GM19099 (cell line): ENCODE results near the gene TNS3.

ENCODE experiments used
- POLR2A ChIP-seq: IDR thresholded peaks from 3 replicates; pipeline ENCODE4 v1.6.1; 2011; ENCODE audit warnings: low read depth; ENCODE audit not compliant: insufficient read length; ENCODE audit errors: extremely low read depth

Gene TNS3

DNA sequence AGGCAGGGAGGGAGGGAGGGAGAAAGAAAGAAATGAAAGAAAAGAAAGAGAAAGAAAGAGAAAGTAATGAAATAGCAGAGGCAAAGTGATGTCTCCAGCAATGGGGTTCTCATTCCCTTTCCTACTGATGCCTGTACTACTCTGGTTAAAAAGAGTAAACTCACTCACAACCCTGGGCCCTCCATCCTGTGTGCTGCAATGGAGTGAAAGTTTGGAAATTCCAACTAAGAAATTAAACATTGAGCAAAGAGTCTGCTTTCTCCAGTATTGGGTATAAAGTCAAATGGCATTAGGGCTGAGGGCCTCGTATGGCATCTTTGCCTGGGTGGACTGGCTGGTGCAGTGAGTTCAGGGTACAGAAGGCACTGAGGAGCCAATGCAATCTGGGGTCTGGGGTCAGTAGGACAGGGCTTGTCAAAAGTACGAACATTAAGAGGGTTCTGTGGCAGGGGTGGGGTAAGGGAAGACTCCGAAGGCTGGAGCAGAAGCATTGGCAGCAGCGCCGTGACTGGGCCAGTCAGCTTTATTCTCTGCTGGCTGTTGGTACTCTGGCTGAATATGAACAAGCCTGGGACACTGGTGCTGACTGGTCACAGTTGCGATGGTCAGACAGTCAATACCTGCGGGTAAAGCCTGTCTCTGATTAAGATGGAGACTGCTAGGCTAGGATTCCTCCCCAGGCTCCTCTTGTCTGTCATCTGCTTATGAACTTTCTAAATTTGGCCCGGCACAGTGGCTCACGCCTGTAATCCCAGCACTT, 24.1 kb upstream of the TNS3 start:
- no peak for TF ChIP-seq POLR2A

DNA sequence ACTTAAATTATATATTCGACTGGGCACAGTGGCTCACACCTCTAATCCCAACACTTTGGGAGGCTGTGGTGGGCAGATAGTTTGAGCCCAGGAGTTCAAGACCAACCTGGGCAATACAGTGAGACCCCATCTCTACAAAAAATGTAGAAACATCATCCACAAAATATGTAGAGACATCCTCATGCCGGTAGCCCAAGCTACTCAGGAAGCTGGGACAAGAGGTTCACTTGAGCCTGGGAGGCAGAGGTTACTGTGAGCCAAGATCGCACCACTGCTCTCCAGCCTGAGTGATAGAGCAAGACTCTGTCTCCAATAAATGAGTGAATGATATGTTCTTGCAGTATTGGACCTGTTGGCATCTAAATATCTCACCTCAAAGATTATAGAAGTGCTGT, 22.6 kb upstream of the TNS3 start:
- TF ChIP-seq POLR2A = no peak

DNA sequence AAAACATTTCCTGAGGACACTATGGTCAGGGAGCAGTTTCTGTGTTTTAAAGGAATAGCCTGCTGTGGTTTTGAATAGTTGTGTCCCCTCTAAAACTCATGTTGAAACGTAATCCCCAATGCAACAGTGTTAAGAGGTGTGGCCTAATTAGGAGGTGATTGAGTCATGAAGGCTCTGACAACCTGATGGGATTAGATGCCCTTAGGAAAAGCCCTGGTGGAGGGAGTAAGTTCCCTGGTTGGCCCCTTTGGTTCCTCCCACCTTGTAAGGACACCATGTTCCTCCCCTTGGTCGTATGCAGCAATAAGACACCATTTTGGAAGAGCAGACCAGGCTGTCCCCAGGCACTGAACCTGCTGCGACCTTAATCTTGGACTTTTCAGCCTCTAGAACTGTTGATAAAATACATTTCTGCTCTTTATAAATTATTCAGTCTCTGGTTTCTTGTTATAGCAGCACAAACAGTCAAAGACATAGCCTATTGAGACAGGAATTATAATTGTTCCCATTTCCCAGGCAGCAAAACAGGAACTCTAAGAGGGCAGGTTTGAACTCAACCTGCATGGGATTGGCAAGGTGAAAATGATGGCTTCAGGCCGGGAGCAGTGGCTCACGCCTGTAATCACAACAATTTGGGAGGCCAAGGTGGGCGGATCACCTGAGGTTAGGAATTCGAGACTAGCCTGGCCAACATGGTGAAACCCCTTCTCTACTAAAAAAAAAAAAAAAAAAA, 20.5 kb upstream of the TNS3 start:
- no peak for TF ChIP-seq POLR2A

DNA sequence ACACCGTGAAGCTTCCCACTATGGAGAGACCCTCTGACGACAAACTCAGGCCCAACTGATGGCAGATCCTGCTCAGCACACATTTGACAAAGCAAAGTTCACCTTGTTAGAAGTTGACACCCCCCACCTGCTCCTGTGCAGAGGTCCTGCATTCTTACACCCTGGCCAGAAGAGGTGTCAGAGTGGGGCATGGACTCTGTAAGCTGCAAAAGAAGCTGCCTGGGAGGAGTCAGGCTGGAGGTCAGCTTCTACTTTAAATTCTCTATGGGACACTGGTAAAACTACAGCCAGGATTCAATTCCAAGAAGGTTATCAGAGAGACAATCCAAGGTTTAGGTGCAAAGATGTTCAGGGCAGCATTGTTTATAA, 20.0 kb upstream of the TNS3 start:
- no peak for TF ChIP-seq POLR2A

DNA sequence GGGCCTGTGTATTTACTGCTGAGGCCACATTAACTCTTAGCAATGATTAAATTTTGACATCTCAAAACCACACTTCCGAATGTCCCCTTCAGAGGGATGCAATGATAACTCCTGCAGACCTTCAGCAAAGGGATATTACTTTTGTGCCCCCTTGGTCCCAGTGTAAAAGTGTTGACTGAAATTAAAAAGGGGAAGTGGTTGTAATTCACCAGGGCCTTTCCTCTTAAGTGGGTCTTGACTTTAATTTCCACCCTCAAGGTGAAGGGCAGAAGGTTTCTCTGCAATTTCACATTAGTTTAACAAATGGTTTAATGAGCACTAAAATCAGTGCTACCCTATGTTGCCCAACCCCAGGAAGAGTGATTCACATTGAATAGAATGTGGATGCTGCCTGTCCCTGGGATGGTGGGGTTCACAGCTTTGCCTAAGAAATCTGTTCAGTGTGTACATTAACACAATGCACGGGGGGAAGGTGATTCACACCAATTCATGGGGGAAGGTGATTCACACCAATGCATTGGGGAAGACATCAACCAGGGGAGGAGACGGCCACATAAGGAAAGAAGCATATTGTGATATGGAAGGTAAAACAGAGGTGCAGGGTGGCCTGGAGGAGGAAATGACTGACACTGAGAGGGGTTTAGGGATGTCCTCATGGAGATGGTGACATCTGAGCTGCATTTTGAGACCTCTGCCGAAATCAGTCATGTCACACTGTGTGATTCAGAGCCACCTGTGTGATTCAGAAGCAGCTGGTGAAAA, 19.4 kb upstream of the TNS3 start:
- no peak for TF ChIP-seq POLR2A

DNA sequence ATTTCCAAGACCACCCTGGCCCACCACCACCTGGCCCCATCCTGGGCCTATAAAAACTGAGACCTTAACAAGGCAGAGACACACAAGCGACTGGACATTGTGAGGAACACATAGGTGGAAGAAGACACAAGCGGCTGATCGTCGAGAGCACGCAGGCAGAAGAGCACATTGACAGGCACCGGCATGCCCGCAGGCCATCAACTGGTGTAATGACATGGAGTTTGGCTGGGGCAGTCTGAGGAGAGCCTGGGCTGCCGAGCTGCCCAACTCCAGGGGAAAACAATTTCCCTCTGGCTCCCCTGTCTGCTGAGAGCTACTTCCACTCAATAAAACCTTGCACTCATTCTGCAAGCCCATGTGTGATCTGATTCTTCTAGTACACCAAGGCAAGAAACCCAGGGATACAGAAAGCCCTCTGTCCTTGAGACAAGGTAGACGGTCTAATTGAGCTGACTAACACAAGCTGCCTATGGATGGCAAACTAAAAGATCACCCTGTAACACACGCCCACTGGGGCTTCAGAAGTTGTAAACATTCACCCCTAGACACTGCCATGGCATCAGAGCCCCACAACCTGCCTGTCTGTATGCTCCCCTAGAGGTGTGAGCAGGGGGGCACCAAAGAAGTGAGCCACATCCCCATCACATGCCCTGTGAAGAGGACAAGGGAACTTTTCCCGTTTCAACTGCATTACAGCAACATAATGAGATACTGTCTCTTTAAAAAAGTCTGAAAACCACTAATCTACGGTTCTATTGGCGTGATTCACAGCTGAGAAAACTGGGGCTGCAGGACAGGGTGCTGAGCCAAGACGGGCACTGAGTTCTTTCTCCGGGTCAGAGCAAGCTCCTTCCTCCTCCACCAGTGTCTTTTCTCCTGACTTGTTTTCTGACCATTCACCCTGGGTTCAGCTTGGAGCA, 18.5 kb upstream of the TNS3 start:
- TF ChIP-seq POLR2A = no peak

DNA sequence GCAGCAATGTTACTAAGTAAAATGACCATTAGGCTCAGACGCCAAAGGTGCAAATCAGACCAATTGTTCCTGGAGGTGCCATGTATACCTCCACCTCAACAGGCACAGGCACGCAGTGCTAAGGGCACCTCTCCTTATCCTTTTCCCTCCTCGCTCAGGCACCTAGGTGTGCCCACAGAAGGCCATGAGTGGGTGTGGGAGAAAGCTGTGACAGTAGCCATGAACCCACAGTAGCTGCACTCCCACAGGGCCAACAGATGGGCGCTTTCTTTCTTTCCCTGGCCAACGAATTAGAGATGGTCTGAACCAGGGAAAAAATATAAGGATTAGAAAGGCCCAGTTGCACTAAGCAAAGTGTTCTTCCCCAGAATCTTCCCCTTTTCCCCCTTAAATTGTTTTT, 15.5 kb upstream of the TNS3 start:
- TF ChIP-seq POLR2A = no peak

DNA sequence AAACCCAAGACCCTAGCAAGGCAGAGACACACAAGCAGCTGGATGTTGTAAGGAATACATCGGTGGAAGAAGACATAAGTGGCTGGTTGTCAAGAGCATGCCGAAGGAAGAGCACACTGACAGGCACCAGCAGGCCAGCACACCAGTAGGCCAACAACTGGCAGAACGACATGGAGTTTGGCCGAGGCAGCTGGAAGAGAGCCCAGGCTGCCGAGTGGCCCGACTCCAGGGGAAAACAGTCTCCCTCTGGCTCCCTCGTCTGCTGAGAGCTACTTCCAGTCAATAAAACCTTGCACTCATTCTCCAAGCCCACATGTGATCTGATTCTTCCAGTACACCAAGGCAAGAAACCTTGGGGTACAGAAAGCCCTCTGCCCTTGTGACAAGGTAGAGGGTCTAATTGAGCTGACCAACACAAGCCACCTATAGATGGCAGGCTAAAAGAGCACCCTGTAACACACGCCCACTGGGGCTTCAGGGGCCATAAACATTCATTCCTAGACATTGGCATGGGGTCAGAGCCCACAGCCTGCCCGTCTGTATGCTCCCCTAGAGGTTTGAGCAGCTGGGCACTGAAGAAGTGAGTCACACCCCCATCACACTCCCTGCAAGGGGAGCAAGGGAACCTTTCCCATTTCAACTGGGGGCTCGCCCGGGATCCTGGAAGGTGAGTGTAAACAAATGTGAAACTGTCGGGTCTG, 14.7 kb upstream of the TNS3 start:
- TF ChIP-seq POLR2A = no peak

DNA sequence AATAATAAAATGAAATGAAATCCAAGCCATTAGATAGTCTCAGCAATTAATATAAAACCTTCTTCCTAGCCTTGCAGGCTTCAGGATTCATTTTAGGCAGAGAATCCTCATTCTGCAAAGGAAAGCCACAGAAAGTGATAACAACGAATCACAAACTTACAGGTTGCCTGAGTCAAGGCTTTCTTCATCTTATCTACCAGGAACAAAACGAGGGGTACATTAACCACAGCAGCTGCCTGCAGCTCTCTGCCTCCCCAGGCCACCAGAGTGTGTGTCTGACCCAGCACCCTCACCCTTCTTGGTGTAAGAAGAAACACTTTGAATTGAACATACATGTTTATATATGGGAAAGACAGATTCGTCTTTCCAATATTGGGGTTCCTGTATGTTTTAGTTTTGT, 12.5 kb upstream of the TNS3 start:
- TF ChIP-seq POLR2A = no peak

DNA sequence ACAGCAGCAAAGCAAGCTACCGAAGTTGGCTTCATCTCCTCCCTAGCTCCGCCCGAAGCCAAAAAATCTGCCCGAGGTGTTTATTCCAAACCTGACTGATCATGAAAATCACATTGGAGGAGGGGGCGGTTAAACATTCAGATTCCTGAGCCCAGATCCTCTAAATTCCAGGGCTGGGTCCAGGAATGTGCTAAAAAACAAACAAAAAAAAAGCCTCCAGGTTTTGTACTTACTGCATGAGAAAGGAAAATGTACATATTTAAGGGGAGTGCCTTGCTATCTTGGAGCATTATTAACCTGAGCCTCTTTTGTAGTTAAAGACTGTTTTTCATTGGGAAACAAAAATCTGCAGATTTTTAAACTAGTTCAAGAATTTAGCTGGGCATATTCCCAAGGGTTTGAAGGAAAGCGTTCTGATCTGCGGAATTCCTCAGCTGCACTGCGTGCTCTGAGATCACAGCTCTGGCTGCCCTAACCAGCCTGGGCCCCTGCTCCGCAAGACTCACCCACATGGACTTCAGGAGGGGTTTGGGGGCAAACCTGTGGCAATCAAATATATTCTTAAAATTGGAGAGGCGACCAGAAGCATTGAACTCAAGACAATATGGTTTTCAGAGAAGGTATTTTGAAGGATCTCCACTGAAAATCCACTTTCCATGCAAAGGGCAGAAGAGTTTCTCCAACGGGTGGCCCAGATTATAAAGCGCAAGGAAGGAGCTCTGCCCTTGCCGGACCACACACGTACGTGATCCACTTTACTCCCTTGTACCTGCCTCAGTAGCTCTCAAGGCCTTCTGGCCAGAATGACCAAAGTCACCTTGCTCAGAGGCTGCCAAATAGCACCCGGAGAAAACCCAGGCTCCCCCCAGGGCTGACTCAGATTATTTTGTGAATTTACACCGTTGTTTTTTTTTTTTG, 10.0 kb upstream of the TNS3 start:
- no peak for TF ChIP-seq POLR2A

DNA sequence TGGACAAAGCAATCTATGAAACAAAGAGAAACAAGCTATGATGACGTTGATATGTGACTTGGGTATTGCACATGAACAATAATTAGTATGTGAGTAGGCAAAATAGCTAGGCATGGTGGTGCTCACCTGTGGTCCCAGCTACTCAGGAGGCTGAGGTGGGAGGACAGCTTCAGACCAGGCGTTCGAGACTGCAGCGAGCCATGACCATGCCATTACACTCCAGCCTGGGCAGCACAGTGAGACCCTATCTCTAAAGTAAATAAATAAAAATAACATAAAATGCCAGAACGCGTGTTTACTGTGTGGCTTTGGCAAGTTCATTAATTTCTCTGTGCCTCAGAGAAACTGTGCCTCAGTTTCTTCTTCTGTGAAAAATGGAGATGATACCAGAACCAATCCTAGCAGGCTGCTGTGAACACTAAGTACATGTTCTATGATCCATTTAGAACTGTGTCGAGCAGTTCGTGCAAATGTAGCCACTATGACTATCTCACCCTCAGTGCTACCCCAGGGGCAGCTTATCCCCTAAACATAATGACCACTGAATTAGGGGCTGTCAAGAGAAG, 9.3 kb upstream of the TNS3 start:
- TF ChIP-seq POLR2A = no peak

DNA sequence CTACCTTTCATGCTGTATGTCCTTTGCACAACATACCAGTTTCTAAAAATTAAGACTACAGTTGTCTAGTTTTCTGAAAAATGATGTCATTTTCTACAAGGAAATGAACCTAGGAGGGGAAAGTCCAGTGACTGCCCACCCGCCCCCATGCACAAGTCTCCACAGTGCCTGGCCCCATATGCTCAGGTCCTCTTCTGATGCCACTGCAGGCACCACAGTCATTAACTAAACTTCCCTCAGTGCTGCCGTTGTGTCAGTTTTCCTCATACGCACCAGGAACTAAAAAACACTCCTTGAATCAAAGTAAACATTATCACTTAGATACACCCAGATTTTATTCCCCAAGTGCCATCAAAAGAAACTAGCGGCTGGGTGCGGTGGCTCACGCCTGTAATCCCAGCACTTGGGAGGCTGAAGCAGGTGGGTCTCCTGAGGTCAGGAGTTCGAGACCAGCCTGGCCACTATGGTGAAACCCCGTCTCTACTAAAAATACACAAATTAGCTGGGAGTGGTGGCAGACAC, 6.9 kb upstream of the TNS3 start:
- TF ChIP-seq POLR2A = no peak

DNA sequence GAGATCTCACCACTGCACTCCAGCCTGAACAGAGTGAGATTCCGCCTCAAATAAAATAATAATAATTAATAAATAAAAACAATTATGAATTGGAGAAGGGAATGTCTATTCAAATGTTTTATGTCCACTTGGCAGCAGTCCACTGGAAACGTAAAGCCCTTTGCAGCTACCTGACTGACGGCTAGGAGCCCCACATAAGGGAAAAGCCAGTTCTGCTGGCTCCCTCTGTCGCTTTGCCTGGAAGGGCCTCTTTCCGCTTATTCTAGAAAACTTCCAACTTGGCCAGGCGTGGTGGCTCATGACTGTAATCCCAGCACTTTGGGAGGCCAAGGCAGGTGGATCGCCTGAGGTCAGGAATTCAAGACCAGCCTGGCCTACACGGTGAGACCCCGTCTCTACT, 6.1 kb upstream of the TNS3 start:
- TF ChIP-seq POLR2A = no peak
